Keratinocyte (primary cell): Measurements from ENCODE around the gene ZPBP.

Experiments
- CTCF ChIP-seq, 3 experiments: IDR thresholded peaks in 1 of 3; conservative IDR thresholded peaks in 1 of 3; optimal IDR thresholded peaks in 1 of 3; 2 replicates in 2 of 3; 3 replicates in 1 of 3; pipeline versions ENCODE3 to v1.5.1; 2011; ENCODE audit warnings: low read length in 3 of 3, mild to moderate bottlenecking in 3 of 3, moderate library complexity in 2 of 3, control low read depth in 1 of 3, inconsistent platforms in 1 of 3; ENCODE audit not compliant: insufficient read depth in 2 of 3; ENCODE audit errors: extremely low read depth in 1 of 3
- EZH2 ChIP-seq: IDR thresholded peaks from one replicate; pipeline ENCODE4 v1.6.1; 2012; ENCODE audit warnings: inconsistent platforms, mild to moderate bottlenecking, low read length, moderate library complexity

- TF ChIP-seq EZH2: no peak
- TF ChIP-seq CTCF (optimal IDR thresholded peaks at IDR 0.05 in 1 of 3, IDR thresholded peaks at IDR 0.05 in 1 of 3, conservative IDR thresholded peaks at IDR 0.05 in 1 of 3; ENCODE audit: extremely low read depth in 1 of 3, insufficient read depth in 2 of 3, low read length in 3 of 3): no peak
Observed at GRCh38 chr7:49986191-49986590, 106.9 kb downstream of the ZPBP start.
